GM20000 (cell line): ENCODE measurements around the gene CCNDBP1.

ENCODE experiments used
- DNase-seq: peaks from one replicate; pipeline ENCODE4 v3.0.0; 2012; ENCODE audit warnings: low spot score
- TF ChIP-seq, protein P1 (sequence below): IDR thresholded peaks from 2 replicates; pipeline ENCODE4 v1.5.1; 2012; ENCODE audit warnings: mild to moderate bottlenecking, control low read depth; ENCODE audit errors: extremely low read depth, missing control alignments

The CCNDBP1 gene

DNA sequence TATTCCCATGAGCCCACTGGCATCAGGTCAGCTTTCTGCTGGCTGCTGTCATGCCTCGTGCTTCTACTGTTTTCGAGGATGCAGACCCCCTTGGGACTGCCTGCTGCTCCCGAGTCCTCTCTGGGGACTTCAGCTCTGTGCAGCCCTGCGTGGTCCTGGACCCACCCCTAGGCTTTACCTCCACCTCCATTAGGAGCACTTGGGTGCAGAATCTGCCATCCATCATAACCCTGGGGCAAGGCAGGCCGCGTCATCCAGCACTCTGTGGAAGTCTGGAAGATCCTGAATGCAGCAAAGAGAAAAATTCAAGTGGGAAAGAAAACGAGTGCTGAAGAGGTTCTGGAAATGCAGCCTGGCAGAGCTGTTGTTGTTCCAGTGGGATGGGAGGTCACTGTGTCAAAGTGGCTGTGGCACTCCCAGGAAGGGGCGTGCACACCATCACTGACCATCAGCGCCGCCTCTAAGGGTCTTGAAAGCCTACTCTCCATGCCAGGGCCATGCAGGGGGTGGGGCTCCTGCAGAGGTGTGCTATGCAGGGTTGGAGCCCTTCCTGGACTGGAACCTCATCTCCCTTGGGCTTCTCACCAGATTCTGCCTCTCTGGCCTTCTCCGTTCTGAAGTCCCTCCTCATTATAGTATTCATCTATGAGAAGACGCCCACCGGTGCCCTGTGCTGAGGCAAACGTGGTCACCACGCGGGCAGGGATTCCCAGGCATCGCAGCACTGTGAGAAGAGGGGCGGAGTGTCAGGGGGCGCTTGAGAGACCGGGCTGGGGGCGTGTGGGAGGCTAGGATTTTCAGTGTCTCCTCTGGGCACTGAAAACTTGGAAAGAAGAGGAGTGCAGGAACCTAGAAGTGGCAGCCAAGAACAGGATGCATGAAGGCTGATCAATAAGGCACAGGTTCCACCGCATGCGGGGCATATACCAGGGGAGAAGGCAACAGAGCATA lies 23.1 kb downstream of the CCNDBP1 start:
- DNase-seq: no peak
- TF ChIP-seq, protein P1, sequence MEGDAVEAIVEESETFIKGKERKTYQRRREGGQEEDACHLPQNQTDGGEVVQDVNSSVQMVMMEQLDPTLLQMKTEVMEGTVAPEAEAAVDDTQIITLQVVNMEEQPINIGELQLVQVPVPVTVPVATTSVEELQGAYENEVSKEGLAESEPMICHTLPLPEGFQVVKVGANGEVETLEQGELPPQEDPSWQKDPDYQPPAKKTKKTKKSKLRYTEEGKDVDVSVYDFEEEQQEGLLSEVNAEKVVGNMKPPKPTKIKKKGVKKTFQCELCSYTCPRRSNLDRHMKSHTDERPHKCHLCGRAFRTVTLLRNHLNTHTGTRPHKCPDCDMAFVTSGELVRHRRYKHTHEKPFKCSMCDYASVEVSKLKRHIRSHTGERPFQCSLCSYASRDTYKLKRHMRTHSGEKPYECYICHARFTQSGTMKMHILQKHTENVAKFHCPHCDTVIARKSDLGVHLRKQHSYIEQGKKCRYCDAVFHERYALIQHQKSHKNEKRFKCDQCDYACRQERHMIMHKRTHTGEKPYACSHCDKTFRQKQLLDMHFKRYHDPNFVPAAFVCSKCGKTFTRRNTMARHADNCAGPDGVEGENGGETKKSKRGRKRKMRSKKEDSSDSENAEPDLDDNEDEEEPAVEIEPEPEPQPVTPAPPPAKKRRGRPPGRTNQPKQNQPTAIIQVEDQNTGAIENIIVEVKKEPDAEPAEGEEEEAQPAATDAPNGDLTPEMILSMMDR: no peak

DNA sequence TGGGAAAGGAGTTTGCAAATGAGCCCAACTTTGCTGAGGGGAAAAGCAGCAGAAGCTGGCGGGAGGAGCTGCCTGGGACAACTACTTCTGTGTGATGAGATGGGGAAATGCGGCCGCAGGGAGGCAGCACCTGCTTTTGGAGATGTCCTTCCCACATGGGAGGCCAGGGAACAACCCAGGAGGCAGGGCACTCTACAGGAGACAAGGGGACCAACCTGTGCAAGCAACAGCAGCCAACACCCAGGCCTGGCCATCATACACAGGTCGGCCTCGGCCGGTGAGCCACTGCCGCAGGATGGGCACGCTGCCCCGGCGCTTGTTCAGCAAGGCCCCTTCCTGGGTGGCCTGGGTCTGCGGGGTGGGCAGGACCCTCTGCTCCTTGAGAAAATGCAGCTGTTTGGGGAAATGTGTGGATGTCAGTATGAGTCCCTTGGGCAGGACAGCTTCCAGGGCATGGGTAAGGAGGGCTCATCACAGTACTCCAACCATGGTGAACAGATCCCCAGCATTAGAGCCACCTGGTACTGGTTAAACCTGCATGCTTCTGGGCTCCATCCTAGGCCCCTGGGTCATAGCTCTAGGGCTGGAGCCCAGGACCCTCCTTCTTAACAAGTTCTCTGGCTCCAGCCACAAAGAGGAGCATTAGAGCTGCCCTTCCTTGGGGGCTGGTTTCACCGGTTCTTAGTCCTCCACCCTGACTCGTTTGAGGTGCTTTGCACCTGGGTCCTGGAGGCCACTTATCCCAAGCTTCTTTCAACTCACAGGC lies 24.0 kb downstream of the CCNDBP1 start:
- TF ChIP-seq, protein P1: no peak
- DNase-seq: no peak

DNA sequence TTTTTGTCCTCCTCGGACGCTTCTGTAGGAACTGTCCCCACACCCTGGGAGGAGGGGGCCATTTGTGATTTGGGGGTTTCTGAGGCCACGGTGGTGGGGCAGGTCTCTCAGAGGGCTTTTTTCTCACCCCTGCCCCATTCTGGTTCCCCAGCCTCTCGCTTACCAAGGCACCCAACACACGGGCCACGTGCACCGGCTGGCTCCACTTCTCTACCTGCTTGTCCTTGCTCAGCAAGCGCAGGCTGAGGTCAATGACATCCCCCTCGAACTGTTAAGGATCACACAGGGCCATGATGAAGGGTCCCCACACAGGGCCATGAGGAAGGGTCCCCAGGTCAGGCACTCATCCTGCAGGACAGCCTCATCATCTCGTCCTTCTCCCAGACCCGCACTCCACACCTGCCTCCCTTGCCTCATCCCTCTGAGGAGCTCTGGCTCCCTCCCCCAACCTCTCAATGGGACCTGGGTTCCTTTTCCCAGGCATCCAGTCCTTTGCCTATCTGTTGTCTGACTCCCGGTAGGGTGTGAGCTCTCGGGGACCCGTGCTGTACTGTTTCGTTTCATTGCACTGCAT lies 25.1 kb downstream of the CCNDBP1 start:
- TF ChIP-seq, protein P1: no peak
- DNase-seq: no peak

DNA sequence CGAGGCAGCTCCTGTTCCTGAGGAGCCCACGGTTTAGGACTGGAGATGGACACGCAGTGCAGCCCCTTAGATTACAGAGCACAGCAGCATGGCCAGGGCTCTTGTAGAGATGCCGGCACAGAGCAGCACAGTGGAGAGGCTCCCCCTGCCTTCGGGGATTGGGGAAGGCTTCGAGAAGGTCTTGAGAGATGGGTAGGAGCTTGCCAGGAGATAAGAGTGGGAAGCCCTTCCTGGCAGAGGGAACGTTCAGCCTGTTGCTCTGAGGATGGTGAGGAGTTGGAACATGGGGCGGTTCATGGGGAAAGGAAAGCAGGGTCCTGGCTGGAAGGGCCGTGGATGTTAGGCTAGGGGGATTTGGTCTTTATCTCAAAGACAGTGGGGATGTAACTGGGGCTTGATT lies 25.6 kb downstream of the CCNDBP1 start:
- DNase-seq: no peak
- TF ChIP-seq, protein P1: no peak

DNA sequence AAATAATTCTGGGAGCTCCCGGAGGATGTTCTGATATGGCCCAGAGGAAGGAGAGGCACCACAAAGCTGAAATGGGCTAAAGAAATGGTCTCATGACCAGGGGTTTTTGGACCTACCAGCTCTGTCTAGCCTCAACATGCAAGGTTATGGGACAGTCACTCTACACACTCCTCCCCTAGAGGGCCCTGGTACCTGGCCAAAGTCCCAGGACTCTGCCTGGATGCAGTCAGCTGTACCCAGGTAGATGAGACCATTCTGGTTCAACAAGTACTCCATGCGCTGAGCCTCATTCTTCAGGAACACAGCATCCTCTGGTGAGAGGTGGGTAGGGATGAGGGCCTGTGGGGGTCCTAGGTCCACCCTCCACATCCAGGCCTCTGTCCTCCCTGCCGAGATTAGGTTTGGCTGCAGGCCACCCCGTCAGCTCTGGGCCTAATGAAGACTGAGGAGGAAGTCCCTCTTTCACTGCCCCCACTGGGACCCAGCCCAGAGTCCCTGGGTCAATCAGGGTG lies 26.1 kb downstream of the CCNDBP1 start:
- no peak for DNase-seq
- TF ChIP-seq, protein P1: no peak

DNA sequence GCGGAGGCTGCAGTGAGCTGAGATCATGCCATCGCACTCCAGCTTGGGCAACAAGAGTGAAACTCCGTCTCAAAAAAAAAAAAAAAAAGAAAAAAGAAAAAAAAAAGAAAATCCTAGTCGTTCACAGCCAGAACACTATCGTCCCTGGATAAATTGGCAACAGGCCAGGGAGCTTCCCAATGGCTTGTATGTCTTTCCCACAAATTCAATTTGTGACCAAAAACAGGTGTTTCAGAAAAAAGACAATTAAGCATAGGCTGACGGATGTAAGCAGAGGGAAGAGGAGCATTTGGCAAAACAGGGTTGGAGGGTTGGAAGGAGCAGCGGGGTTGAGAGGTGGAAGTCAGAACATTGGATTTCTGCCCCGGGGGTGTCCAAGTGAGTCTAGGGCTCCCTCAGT lies 27.1 kb downstream of the CCNDBP1 start:
- no peak for DNase-seq

More for the DNA sequence above, 27.1 kb downstream of the CCNDBP1 start:
- TF ChIP-seq, protein P1: no peak
